ENCODE measurements around the gene ATP6V0E1.

The ATP6V0E1 gene

DNA sequence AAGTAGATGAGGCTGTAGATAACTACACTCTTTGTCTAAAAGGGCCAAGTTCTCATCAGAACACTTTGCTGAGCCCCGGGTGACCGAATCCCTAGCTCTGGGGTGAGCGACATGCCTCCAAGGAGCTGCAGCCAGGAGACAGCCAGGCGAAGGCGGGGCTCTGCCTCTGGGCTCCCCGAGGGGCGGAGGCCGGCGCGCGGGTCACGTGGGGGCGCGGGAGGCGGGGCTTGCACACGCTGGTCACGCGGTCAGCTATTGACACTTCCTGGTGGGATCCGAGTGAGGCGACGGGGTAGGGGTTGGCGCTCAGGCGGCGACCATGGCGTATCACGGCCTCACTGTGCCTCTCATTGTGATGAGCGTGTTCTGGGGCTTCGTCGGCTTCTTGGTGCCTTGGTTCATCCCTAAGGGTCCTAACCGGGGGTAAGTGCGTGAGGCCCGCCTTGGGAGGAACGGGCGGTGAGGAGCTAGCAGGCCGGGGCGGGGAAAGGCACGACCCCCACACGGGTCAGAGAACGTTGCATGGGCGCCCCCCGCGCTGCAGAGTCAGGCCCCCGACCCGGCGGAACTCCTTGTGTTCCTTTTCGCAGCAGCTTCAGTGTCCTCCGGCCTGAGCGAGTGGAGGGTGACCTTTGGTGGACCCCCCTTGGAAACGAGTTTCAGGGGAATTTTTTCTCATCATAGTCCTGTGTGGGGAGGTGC, at the start of gene ATP6V0E1:
ATP6V0E1 (plus strand) TSS at position 230 of the 702 bp plus-strand sequence; CDS start at position 320, 90 bp downstream.
- TF ChIP-seq, protein P1, sequence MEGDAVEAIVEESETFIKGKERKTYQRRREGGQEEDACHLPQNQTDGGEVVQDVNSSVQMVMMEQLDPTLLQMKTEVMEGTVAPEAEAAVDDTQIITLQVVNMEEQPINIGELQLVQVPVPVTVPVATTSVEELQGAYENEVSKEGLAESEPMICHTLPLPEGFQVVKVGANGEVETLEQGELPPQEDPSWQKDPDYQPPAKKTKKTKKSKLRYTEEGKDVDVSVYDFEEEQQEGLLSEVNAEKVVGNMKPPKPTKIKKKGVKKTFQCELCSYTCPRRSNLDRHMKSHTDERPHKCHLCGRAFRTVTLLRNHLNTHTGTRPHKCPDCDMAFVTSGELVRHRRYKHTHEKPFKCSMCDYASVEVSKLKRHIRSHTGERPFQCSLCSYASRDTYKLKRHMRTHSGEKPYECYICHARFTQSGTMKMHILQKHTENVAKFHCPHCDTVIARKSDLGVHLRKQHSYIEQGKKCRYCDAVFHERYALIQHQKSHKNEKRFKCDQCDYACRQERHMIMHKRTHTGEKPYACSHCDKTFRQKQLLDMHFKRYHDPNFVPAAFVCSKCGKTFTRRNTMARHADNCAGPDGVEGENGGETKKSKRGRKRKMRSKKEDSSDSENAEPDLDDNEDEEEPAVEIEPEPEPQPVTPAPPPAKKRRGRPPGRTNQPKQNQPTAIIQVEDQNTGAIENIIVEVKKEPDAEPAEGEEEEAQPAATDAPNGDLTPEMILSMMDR (conservative IDR thresholded peaks at IDR 0.05) = no peak
- peak within 1 kb of the TSS; percentile 86 for H3K27ac ChIP-seq

DNA sequence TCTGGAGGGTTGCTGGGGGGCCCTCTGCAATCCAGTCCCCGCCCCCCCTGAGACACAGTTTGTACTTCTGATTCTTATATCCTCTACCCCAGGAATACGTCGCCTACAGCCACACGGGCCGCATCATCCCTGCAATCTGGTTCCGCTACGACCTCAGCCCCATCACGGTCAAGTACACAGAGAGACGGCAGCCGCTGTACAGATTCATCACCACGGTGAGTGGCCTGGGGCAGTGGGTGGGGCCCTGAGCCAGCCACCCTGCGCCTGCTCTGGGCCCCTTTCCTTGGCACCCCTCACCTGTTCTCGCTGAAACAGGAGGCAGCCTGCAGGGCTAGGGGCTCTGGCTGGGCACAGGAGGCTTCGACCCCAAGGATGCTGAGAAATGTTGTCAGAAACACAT, 48.5 kb upstream of the ATP6V0E1 start:
- TF ChIP-seq, protein P1 (conservative IDR thresholded peaks at IDR 0.05) = no peak
- no peak overlapping the region for H3K27ac ChIP-seq

DNA sequence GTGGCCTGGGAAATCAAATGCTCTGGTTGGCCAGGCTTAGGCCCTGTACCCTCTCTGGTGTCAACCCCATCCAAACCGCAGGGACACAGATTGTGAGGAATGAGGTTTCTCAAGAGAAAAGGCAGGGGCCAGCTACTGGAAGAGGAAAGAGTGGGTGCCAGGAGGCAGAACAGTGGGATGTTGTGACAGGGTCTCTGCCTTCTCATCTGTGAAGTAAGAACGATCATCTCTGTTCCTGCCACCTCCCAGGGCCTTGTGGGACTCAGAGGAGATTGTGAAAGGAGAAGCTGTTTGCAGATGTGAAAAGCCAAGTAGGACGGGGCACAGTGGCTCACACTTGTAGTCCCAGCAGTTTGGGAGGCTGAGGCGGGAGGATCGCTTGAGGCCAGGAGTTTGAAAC, 47.2 kb upstream of the ATP6V0E1 start:
- TF ChIP-seq, protein P1 (conservative IDR thresholded peaks at IDR 0.05) = no peak

DNA sequence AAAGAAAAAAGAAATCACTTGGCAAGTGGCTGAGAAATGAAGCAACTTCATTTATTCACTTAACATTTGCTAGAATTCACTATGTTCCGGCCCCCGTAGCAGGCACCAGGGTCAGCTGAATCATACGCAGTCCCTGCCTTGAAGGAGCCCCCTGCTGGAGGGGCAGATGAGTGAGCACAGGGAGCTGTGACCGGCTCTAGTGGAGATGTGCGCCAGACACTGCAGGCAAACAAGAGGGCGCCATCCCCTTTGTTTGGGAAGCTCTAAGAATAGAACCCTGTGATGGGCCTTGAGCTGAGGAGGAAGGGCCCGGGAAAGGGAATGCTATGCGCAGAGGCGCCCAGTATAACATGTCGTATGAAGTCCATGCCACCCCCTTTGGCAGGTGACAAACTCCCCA, 44.5 kb upstream of the ATP6V0E1 start:
- no peak overlapping the region for H3K27ac ChIP-seq

More for the DNA sequence above, 47.2 kb upstream of the ATP6V0E1 start:
- no peak overlapping the region for H3K27ac ChIP-seq

DNA sequence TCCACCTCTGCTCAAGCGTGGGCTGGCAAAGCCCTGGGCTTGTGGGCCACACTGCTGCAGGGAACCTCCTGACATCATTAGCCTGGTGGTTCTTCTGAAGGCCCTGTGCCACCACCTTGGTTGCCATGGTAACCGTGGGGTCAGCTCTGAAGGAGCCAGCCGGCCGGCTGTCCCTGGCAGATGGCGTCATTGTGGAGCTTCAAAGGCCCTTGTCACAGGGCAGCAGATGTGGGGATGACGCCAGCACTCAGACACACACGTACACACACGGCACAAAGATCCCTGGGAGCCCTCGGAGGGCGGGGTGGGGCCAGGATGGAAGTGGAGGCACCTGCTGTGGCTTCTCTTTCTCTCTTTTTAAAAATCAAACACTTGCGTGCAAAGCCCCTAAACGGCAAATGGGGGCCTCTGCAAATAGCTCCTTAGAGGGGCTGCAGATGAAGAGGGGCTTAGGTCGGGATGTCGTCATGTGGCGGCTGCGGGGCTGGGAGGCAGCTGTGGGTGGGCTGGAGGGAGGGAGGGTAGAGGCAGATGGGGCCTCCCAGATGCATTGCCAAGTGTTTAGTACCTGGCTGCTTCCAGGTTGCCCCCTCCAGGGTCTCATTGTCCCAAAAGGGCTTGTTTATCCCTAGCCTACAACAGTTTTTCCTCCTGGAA, 43.8 kb upstream of the ATP6V0E1 start:
- H3K27ac ChIP-seq = no peak overlapping the region
- TF ChIP-seq, protein P1 (conservative IDR thresholded peaks at IDR 0.05) = no peak

More for the DNA sequence above, 44.5 kb upstream of the ATP6V0E1 start:
- TF ChIP-seq, protein P1 (conservative IDR thresholded peaks at IDR 0.05) = peak; percentile 49

DNA sequence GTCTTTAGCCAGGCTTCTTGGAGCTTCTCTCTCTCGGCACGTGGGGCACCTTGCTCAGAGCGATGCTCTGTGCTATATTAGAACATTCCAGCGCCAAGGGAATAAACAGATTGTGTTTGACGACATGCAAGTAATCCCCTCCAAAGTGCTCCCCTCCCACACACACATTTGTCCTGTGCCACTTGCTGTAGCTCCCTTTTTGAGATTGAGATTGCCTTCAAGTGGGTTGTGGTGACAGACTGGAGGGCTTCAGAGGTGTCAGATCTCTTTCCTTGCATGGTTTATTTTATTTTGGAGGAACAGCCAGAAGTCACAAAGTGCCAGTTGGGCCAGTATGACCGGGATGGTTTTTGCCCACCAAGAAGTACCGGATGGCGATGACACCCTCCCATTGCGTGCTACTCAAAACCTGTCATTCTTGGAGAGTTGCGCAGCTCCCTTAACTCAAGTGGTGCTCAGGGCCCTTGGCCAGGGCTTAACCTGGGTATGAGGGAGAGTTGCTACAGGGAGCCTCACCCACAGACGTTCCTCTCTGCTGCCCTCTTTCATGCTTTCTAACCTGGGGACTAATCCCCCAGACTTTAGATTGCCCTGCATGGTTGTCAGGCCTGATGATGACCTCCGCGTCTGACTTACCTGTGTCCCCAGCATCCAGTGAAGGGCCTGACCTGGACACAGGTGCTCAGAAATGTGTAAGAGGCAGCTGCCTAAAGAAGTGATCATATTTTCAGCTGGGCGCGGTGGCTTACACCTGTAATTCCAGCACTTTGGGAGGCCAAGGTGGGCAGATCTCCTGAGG, 43.1 kb upstream of the ATP6V0E1 start:
- TF ChIP-seq, protein P1 (conservative IDR thresholded peaks at IDR 0.05) = no peak
- no peak overlapping the region for H3K27ac ChIP-seq

DNA sequence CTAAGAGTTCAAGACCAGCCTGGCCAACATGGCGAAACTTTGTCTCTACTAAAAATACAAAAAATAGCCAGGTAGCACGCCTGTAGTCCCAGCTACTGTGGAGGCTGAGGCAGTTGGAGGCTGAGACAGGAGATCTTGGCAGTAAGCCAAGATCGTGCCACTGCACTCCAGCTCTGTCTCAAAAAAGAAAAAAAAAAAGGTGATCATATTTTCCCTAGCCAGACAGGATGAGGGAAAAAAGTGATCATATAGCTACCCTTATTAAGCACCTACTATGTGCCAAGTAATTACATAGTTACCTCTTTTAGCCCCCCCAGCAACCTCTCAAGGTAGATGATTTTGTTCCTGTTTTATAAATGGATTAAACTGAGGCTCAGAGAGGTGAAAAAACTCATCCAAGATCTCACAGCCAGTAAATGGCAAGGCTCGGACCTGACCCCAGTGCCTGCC, 42.5 kb upstream of the ATP6V0E1 start:
- TF ChIP-seq, protein P1 (conservative IDR thresholded peaks at IDR 0.05) = no peak
- H3K27ac ChIP-seq = no peak overlapping the region
